HL-60 (cell line): Measurements from ENCODE around the gene TSPEAR.

Experiments
- CTCF ChIP-seq: IDR thresholded peaks from one replicate; pipeline ENCODE4 v1.5.1; 2011; ENCODE audit warnings: low read length, control low read depth, inconsistent platforms; ENCODE audit not compliant: insufficient read depth
- GABPA ChIP-seq: IDR thresholded peaks from 2 replicates; pipeline ENCODE4 v1.6.1; 2012; ENCODE audit warnings: low read depth
- POLR2AphosphoS5 ChIP-seq: IDR thresholded peaks from 2 replicates; pipeline ENCODE4 v1.6.1; 2012; ENCODE audit warnings: low read depth

GRCh38 chr21:44575307-44576024 lies 135.9 kb downstream of the TSPEAR start:
- no peak for TF ChIP-seq CTCF
- no peak for TF ChIP-seq POLR2AphosphoS5
- no peak for TF ChIP-seq GABPA
